Liver (tissue), 9 donors: ENCODE results near the gene FECH. TPM values are rescaled to one million over a fixed set of nuclear protein-coding genes. Genes with fewer than 3 reads are reported as not detected.

Experiments used
- DNase-seq: peaks from one replicate; pipeline ENCODE4 v3.0.0-alpha.2; 2017; ENCODE audit warnings: low spot score
- H3K27ac ChIP-seq, 2 donors: one replicate each; pipeline ENCODE4 v1.7.0; 2013; ENCODE audit warnings: inconsistent platforms in 2 of 2, low read length in 2 of 2, control low read depth in 1 of 2, low read depth in 1 of 2, mild to moderate bottlenecking in 1 of 2
- H3K27me3 ChIP-seq, 4 donors: one replicate each; pipeline versions ENCODE4 v1.6.1 to v1.7.0; 2013; ENCODE audit warnings: low read length in 3 of 4, inconsistent platforms in 1 of 4, mild to moderate bottlenecking in 1 of 4, moderate library complexity in 1 of 4; ENCODE audit not compliant: control insufficient read depth in 4 of 4, insufficient read depth in 4 of 4
- H3K36me3 ChIP-seq, 4 donors: one replicate each; pipeline versions ENCODE4 v1.6.1 to v1.7.0; 2013; ENCODE audit warnings: low read length in 3 of 4, mild to moderate bottlenecking in 3 of 4, low read depth in 1 of 4, moderate library complexity in 1 of 4; ENCODE audit not compliant: control insufficient read depth in 4 of 4, insufficient read depth in 3 of 4
- H3K4me1 ChIP-seq, 4 donors: one replicate each; pipeline versions ENCODE4 v1.6.1 to v1.7.0; 2013; ENCODE audit warnings: low read length in 3 of 4, mild to moderate bottlenecking in 3 of 4, moderate library complexity in 1 of 4; ENCODE audit not compliant: control insufficient read depth in 4 of 4, insufficient read depth in 4 of 4
- H3K4me3 ChIP-seq, 3 donors: one replicate each; pipeline versions ENCODE4 v1.6.1 to v1.7.0; 2013; ENCODE audit warnings: low read length in 3 of 3, control low read depth in 1 of 3, low read depth in 1 of 3, mild to moderate bottlenecking in 1 of 3
- H3K9ac ChIP-seq, 2 donors: one replicate each; pipeline ENCODE4 v1.7.0; 2013; ENCODE audit warnings: low read length in 2 of 2, mild to moderate bottlenecking in 2 of 2, moderate library complexity in 2 of 2, control low read depth in 1 of 2, low read depth in 1 of 2
- H3K9me3 ChIP-seq, 4 donors: one replicate each; pipeline versions ENCODE4 v1.6.1 to v1.7.0; 2013; ENCODE audit warnings: low read length in 3 of 4; ENCODE audit not compliant: control insufficient read depth in 4 of 4
- ATF3 ChIP-seq: IDR thresholded peaks from 2 replicates; pipeline ENCODE4 v1.6.1; 2016; ENCODE audit warnings: antibody characterized with exemption
- CTCF ChIP-seq: fragments of 150-350 bp; IDR thresholded peaks from 2 replicates; pipeline ENCODE4 v1.5.1; 2017; ENCODE audit warnings: improper control_type of control experiment, low read depth, low read length; ENCODE audit not compliant: missing input control
- EGR1 ChIP-seq, 2 donors: IDR thresholded peaks; 2 replicates each; pipeline ENCODE4 v1.6.1; 2016 to 2018; ENCODE audit warnings: antibody characterized with exemption in 2 of 2, low read depth in 2 of 2
- FOXA1 ChIP-seq: IDR thresholded peaks from 2 replicates; pipeline ENCODE4 v1.6.1; 2016; ENCODE audit warnings: antibody characterized with exemption
- GABPA ChIP-seq, 2 donors: IDR thresholded peaks in 1 of 2; conservative IDR thresholded peaks in 1 of 2; 2 replicates each; pipeline ENCODE4 v1.6.1; 2016; ENCODE audit warnings: antibody characterized with exemption in 2 of 2, mild to moderate bottlenecking in 1 of 2, moderate library complexity in 1 of 2
- HNF4A ChIP-seq, 2 donors: conservative IDR thresholded peaks; 2 replicates each; pipeline ENCODE4 v1.6.1; 2016; ENCODE audit warnings: antibody characterized with exemption in 2 of 2, mild to moderate bottlenecking in 2 of 2
- HNF4G ChIP-seq: IDR thresholded peaks from 2 replicates; pipeline ENCODE4 v1.6.1; 2016; ENCODE audit warnings: antibody characterized with exemption
- JUND ChIP-seq, 2 donors: IDR thresholded peaks; 2 replicates each; pipeline ENCODE4 v1.6.1; 2016; ENCODE audit warnings: antibody characterized with exemption in 2 of 2
- MAX ChIP-seq: IDR thresholded peaks from 2 replicates; pipeline ENCODE4 v1.6.1; 2016; ENCODE audit warnings: antibody characterized with exemption
- NR2F2 ChIP-seq: IDR thresholded peaks from 2 replicates; pipeline ENCODE4 v1.6.1; 2016; ENCODE audit warnings: antibody characterized with exemption
- RAD21 ChIP-seq, 2 donors: IDR thresholded peaks; 2 replicates each; pipeline ENCODE4 v1.6.1; 2016; ENCODE audit warnings: antibody characterized with exemption in 2 of 2, mild to moderate bottlenecking in 2 of 2
- REST ChIP-seq: IDR thresholded peaks from 2 replicates; pipeline ENCODE4 v1.6.1; 2016; ENCODE audit warnings: antibody characterized with exemption, mild to moderate bottlenecking
- RXRA ChIP-seq, 2 donors: IDR thresholded peaks; 2 replicates each; pipeline ENCODE4 v1.6.1; 2017 to 2018; ENCODE audit warnings: antibody characterized with exemption in 2 of 2, mild to moderate bottlenecking in 1 of 2
- SP1 ChIP-seq: IDR thresholded peaks from 2 replicates; pipeline ENCODE4 v1.6.1; 2018; ENCODE audit warnings: antibody characterized with exemption, mild to moderate bottlenecking
- TAF1 ChIP-seq: conservative IDR thresholded peaks from 2 replicates; pipeline ENCODE4 v1.6.1; 2016; ENCODE audit warnings: antibody characterized with exemption, mild to moderate bottlenecking
- YY1 ChIP-seq: IDR thresholded peaks from 2 replicates; pipeline ENCODE4 v1.6.1; 2016; ENCODE audit warnings: antibody characterized with exemption, mild to moderate bottlenecking
- ZBTB33 ChIP-seq: IDR thresholded peaks from 2 replicates; pipeline ENCODE4 v1.6.1; 2016; ENCODE audit warnings: antibody characterized with exemption
- WGBS: extraction: QIAGEN DNeasy Blood & Tissue Kit; methylation state at CpG from one replicate; pipeline ENCODE4 v1.1.7; 2013; 5-methylcytosine and 5-hydroxymethylcytosine counted together
- polyA plus RNA-seq, 2 donors: library from polyadenylated mRNA; stranded (reverse) in 1 of 2; unstranded in 1 of 2; fragments of 200-250 nt in 1 of 2; fragments of >200 nt in 1 of 2; fragmentation: Nextera tagmentation in 1 of 2; extraction: Ambion mirVana in 1 of 2; gene quantifications; one replicate each; pipeline versions ENCODE4 v1.2.1 to v1.2.3, GENCODE V29; 2013 to 2015
- total RNA-seq, 2 donors: library from RNA; depleted of rRNA; stranded (reverse); fragments of >200 nt; gene quantifications; one replicate each; pipeline ENCODE4 v1.2.3, GENCODE V29; 2014
- donor health status: healthy.
- donor health status: healthy.
- donor health status: healthy.
- donor health status: healthy.
- donor health status: healthy.

The FECH gene
- total and polyA plus RNA-seq, 4 donors: 13.8 to 1,262 (median 42.1) TPM

- TF ChIP-seq GABPA (IDR thresholded peaks at IDR 0.05 in 1 of 2, conservative IDR thresholded peaks at IDR 0.05 in 1 of 2): no peak
- no peak for TF ChIP-seq ZBTB33
- no peak for TF ChIP-seq HNF4A (conservative IDR thresholded peaks at IDR 0.05)
- TF ChIP-seq YY1: no peak
Measured at GRCh38 chr18:57584444-57584843, 2.1 kb downstream of the FECH start (continued).

- Histone ChIP-seq H3K27ac (no peak overlapping the region), H3K27me3 (no peaks in the 10 kb centered on the region), H3K4me3 (no peak overlapping the region), H3K9me3 (no peaks in the 10 kb centered on the region), H3K4me1 (peaks cover 0 to 14% (median 13%) of the 10 kb centered on the region in 4 donors), H3K36me3 (peaks cover 0 to 9% (median 2%) of the 10 kb centered on the region in 4 donors), H3K9ac (no peak overlapping the region)
- WGBS: 91% methylated on average over 11 of the region's 11 CpGs
- TF ChIP-seq CTCF: no peak
- no peak for TF ChIP-seq TAF1
- no peak for TF ChIP-seq GABPA (IDR thresholded peaks at IDR 0.05 in 1 of 2, conservative IDR thresholded peaks at IDR 0.05 in 1 of 2)
- DNase-seq: peak; percentile 74
Measured at GRCh38 chr18:57583297-57583835, 3.1 kb downstream of the FECH start.

GRCh38 chr18:57581301-57581934 is 5.1 kb downstream of the FECH start:
- WGBS: 77% methylated on average over 5 of the region's 5 CpGs
- Histone ChIP-seq H3K4me3 (no peak overlapping the region), H3K27ac (no peak overlapping the region), H3K9ac (no peak overlapping the region), H3K36me3 (peaks cover 1 to 18% (median 8%) of the 10 kb centered on the region in 4 donors), H3K27me3 (no peaks in the 10 kb centered on the region), H3K9me3 (no peaks in the 10 kb centered on the region), H3K4me1 (peaks cover 0 to 11% (median 9%) of the 10 kb centered on the region in 4 donors)
- no peak for DNase-seq
- TF ChIP-seq MAX (no peak), YY1 (no peak), HNF4G (no peak), ATF3 (no peak), RAD21 (IDR thresholded peaks at IDR 0.05) (no peak), SP1 (no peak), REST (no peak), JUND (IDR thresholded peaks at IDR 0.05) (no peak), HNF4A (conservative IDR thresholded peaks at IDR 0.05) (no peak), RXRA (IDR thresholded peaks at IDR 0.05) (no peak), ZBTB33 (no peak), EGR1 (IDR thresholded peaks at IDR 0.05; ENCODE audit: low read depth in 2 of 2) (no peak), CTCF (no peak), NR2F2 (no peak), FOXA1 (no peak)
